Stimulated activated naive CD8-positive, alpha-beta T cell treated with anti-CD3 and anti-CD28 coated beads, Interleukin-15, Interleukin-2, amounts not matched to agents 100 ng/mL and 50 ng/mL, for 24 hours (primary cell): Measurements from ENCODE around the gene IL13RA2.

Source experiments
- H3K27ac Mint-ChIP-seq: one replicate; pipeline ENCODE4 v1.8.0; 2021; ENCODE audit warnings: mild to moderate bottlenecking, mixed read lengths
- H3K27me3 Mint-ChIP-seq: one replicate; pipeline ENCODE4 v1.8.0; 2021; ENCODE audit warnings: mixed read lengths
- H3K36me3 Mint-ChIP-seq: one replicate; pipeline ENCODE4 v1.8.0; 2021; ENCODE audit warnings: low read depth, mixed read lengths
- H3K4me1 Mint-ChIP-seq: one replicate; pipeline ENCODE4 v1.8.0; 2021; ENCODE audit warnings: low read depth, mixed read lengths
- H3K4me3 Mint-ChIP-seq: one replicate; pipeline ENCODE4 v1.8.0; 2021; ENCODE audit warnings: mild to moderate bottlenecking, mixed read lengths
- H3K9me3 Mint-ChIP-seq: one replicate; pipeline ENCODE4 v1.8.0; 2021; ENCODE audit warnings: mixed read lengths

Gene IL13RA2, protein sequence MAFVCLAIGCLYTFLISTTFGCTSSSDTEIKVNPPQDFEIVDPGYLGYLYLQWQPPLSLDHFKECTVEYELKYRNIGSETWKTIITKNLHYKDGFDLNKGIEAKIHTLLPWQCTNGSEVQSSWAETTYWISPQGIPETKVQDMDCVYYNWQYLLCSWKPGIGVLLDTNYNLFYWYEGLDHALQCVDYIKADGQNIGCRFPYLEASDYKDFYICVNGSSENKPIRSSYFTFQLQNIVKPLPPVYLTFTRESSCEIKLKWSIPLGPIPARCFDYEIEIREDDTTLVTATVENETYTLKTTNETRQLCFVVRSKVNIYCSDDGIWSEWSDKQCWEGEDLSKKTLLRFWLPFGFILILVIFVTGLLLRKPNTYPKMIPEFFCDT

DNA sequence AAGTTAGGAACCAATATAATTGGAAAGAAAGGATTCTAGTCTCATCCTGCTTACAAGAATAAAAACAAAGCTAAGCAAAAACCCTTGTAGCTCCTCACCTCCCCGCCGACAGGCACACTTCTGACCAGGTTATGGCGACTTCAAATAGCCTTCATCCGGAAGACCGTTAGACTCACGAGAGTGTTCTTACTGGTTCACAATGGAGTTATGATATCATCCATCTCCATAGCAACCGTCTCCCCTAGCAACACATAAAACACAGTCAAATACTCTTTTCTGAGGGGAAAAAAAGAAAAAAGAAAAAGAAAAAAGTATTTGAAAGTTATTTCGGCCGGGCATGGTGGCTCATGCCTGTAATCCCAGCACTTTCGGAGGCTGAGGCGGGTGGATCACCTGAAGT lies at the start of gene IL13RA2:
TSS of gene IL13RA2 (minus strand) at position 162 of the 400 bp plus-strand sequence. CDS start 347 bp downstream, outside the sequence.
- Mint-ChIP-seq H3K36me3 (no peaks in the 10 kb centered on the region), H3K4me3 (no peak within 1 kb of the TSS), H3K9me3 (no peaks in the 10 kb centered on the region), H3K27me3 (no peaks in the 10 kb centered on the region), H3K27ac (no peak within 1 kb of the TSS), H3K4me1 (no peaks in the 10 kb centered on the region)

DNA sequence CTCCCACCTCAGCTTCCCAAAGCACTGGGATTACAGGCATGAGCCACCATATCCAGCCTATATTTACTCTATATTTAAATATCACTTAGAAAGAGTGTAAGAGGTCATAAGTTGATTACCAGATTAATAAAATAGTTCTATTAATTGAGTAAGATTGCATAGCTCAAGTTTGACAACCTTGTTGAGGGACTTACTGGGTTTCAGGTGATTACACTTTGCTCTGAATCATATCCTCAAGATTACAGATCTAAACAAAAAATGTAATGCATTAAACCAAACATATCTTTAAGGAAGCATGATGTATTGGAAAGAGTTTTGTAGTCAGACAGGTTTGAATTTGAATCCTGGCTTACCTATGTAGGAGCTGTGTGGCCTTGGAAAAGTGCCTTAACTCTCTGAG lies 47.9 kb upstream of the IL13RA2 start:
- Mint-ChIP-seq H3K27me3 (no peaks in the 10 kb centered on the region), H3K27ac (no peak overlapping the region), H3K4me1 (no peaks in the 10 kb centered on the region), H3K36me3 (no peaks in the 10 kb centered on the region), H3K4me3 (no peak overlapping the region), H3K9me3 (peaks cover 3% of the 10 kb centered on the region)

DNA sequence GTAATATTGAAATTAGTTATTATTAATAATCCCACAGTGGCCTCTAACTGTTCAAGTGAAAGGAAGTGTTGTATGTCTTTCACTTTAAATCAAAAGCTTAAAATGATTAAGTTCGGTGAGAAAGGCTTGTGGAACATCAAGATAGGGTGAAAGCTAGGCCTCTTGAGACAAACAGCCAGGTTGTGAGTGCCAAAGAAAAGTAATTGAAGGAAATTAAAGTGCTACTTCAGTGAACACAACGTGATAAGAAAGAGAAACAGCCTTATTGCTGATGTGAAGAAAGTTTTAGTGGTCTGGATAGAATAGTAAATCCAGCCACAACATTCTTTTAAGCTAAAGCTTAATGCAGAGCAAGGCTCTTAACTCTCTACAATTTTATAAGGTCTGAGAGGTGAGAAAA lies 42.6 kb upstream of the IL13RA2 start:
- H3K4me3 Mint-ChIP-seq: no peak overlapping the region

DNA sequence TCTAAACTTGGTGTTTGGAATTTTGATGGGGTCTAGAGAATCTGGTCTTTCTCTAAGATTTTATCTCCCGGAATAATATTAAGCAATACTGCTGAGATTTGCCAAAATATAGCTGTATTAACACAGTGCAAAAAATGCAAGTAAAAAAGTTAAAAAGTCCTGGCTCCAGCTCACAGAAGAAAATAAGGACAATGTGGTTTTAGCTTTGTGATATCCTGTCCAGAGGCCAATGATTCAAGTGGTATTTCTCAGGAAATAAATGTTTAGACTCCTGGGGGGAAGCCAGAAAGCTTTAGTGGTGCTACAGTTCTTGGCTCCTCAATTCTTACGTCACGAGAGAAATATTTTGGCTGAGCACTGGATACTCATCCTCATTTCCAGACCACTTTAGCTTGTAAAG lies 40.9 kb upstream of the IL13RA2 start:
- no peaks in the 10 kb centered on the region for H3K9me3 Mint-ChIP-seq
- H3K27me3 Mint-ChIP-seq: no peaks in the 10 kb centered on the region
- H3K4me3 Mint-ChIP-seq: no peak overlapping the region

More for the DNA sequence above, 42.6 kb upstream of the IL13RA2 start:
- H3K27ac Mint-ChIP-seq: no peak overlapping the region
- H3K36me3 Mint-ChIP-seq: no peaks in the 10 kb centered on the region
- H3K27me3 Mint-ChIP-seq: no peaks in the 10 kb centered on the region
- H3K9me3 Mint-ChIP-seq: no peaks in the 10 kb centered on the region
- no peaks in the 10 kb centered on the region for H3K4me1 Mint-ChIP-seq

DNA sequence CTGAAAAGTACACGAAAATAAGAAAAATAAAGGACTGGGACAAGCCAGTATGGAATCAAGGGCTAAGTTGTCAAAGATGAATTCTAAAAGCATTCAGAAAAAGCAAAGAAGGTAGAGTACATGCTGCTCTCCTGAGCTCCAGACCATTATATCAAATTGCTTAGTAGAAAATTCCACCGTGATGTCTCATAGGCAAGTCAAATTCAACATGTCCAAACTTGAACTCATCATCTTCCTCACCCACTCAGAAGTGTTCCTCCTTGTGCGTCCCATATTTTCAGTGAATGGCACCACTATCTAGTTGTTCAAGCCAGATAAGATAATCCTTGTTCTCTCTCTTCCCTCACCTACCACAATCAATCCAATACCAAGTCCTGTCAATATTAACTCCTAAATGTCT lies 37.5 kb upstream of the IL13RA2 start:
- no peaks in the 10 kb centered on the region for H3K27me3 Mint-ChIP-seq
- peaks cover 6% of the 10 kb centered on the region for H3K9me3 Mint-ChIP-seq
- H3K27ac Mint-ChIP-seq: no peak overlapping the region
- H3K4me1 Mint-ChIP-seq: no peaks in the 10 kb centered on the region
- H3K36me3 Mint-ChIP-seq: no peaks in the 10 kb centered on the region
- H3K4me3 Mint-ChIP-seq: no peak overlapping the region

More for the DNA sequence above, 40.9 kb upstream of the IL13RA2 start:
- Mint-ChIP-seq H3K4me1 (no peaks in the 10 kb centered on the region), H3K27ac (no peak overlapping the region), H3K36me3 (no peaks in the 10 kb centered on the region)

DNA sequence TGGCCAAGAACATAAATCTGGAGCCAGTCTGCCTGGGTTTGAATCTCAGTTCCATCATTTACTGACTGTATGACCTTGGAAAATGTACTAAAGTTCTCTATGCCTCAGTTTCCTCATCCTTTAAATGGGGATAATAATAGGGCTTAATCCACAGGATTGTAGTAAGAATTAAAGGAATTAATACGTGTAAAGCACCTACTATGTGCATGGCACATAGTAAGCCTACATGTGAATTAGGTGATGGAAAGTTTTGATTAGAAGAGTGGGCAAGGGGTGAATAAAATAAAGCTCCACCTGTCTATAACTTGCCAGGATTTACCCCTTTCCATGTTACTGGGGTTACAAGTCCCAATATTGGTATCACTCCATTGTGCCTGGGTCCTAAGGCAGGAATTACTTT lies 35.8 kb upstream of the IL13RA2 start:
- no peaks in the 10 kb centered on the region for H3K36me3 Mint-ChIP-seq
- peaks cover 6% of the 10 kb centered on the region for H3K9me3 Mint-ChIP-seq
- no peaks in the 10 kb centered on the region for H3K27me3 Mint-ChIP-seq
- no peak overlapping the region for H3K27ac Mint-ChIP-seq
- no peaks in the 10 kb centered on the region for H3K4me1 Mint-ChIP-seq
- no peak overlapping the region for H3K4me3 Mint-ChIP-seq

DNA sequence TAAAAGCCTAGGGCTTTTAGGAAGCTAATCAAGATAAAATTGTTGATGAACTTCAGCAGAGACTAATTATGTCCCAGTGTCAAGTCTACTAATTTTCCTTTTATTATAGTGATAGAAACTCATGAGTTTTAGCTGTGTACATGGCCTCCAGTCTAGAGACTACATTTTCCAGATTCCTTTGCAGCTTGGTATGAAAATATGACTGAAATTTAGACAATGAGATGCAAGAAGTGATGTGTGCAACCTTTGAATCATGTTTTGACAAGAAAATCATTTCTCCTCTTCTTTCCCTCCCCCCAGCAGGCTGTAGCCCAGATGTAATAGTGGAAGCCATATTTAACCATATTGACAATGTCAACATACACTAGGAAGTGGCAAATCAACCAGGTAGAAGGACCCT lies 30.3 kb upstream of the IL13RA2 start:
- H3K27me3 Mint-ChIP-seq: no peaks in the 10 kb centered on the region
- no peak overlapping the region for H3K4me3 Mint-ChIP-seq
- peaks cover 6% of the 10 kb centered on the region for H3K9me3 Mint-ChIP-seq

DNA sequence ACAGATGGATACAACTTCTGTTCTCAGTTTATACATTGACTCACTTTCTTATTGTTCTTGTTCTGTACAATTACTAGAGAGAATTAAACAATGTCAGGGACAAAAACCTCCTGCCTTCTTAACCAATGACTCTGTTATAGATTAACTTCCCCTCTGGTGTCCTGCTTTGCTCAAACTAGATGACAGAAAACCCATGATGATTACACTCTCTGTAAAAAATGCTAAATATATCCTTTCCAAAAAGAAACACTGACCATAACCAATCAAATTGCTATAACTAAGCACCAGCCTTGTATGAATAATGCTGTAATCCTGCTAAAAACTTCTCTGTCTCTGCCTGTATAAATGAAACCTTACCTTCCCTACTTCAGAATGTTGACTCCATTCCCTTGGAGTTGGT lies 29.8 kb upstream of the IL13RA2 start:
- no peaks in the 10 kb centered on the region for H3K27me3 Mint-ChIP-seq
- H3K36me3 Mint-ChIP-seq: no peaks in the 10 kb centered on the region
- no peaks in the 10 kb centered on the region for H3K4me1 Mint-ChIP-seq
- H3K27ac Mint-ChIP-seq: no peak overlapping the region
- H3K9me3 Mint-ChIP-seq: peaks cover 6% of the 10 kb centered on the region
- no peak overlapping the region for H3K4me3 Mint-ChIP-seq

More for the DNA sequence above, 30.3 kb upstream of the IL13RA2 start:
- no peak overlapping the region for H3K27ac Mint-ChIP-seq
- H3K4me1 Mint-ChIP-seq: no peaks in the 10 kb centered on the region
- no peaks in the 10 kb centered on the region for H3K36me3 Mint-ChIP-seq

DNA sequence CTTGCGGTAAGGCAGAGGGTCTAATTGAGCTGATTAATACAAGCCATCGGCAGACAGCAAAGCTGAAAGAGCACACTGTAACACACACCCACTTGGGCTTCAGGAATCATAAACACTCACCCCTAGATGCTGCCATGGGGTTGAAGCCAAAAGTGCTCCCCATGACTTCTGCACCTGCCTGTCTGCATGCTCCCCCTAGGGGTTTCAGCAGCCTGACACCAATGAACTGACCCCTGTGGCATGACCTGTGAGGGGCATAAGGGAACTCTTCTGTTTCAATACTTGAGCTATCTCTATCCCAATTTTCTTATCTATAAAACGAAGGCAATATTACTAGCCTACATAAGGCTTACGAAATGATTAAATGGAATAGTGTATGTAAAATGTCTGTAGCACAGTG lies 23.0 kb upstream of the IL13RA2 start:
- H3K27me3 Mint-ChIP-seq: no peaks in the 10 kb centered on the region
- no peak overlapping the region for H3K27ac Mint-ChIP-seq
- no peaks in the 10 kb centered on the region for H3K4me1 Mint-ChIP-seq
- H3K4me3 Mint-ChIP-seq: no peak overlapping the region
- H3K9me3 Mint-ChIP-seq: peaks cover 5% of the 10 kb centered on the region
- no peaks in the 10 kb centered on the region for H3K36me3 Mint-ChIP-seq

DNA sequence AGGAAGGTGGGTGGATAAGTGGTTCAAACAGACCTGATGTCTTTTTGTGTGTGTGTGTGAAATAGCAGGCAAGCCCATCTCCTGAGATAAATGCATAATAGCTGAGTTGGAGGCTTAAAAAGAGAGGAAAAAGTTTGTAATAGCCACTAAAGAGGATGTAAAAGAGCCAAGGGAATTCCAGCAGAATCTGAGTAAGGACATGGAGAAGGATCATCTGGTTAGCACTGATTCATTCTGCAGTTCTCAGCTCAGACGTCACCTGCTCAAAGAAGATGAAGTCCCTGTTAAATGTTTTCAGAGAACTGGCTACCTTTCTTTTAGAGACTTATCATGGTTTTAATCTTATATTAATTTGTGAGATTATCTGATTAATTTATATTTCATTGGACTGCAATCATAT lies 21.0 kb upstream of the IL13RA2 start:
- no peaks in the 10 kb centered on the region for H3K36me3 Mint-ChIP-seq
- no peak overlapping the region for H3K27ac Mint-ChIP-seq
- H3K27me3 Mint-ChIP-seq: no peaks in the 10 kb centered on the region
- peaks cover 5% of the 10 kb centered on the region for H3K9me3 Mint-ChIP-seq
- H3K4me3 Mint-ChIP-seq: no peak overlapping the region
- no peaks in the 10 kb centered on the region for H3K4me1 Mint-ChIP-seq

DNA sequence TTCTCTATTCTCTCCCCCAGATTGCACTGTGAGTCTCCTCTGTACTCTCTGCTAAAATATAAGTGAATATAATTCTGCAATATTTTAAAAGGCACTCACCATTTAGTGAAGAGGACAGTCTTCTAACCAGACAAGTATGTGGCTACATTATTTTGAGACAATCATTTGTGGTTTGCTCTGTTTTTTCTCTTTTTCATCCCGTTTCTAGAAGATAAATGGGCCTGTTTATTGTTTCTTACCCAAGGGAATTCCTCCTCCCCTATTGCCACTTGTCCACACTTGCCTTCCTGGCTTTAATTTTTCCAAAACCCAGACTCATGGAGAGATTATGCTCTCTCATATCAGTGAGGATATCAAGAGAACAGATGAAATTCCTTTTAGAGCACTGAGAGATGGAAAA lies 18.6 kb upstream of the IL13RA2 start:
- Mint-ChIP-seq H3K4me1 (no peaks in the 10 kb centered on the region), H3K36me3 (no peaks in the 10 kb centered on the region), H3K27ac (no peak overlapping the region)

DNA sequence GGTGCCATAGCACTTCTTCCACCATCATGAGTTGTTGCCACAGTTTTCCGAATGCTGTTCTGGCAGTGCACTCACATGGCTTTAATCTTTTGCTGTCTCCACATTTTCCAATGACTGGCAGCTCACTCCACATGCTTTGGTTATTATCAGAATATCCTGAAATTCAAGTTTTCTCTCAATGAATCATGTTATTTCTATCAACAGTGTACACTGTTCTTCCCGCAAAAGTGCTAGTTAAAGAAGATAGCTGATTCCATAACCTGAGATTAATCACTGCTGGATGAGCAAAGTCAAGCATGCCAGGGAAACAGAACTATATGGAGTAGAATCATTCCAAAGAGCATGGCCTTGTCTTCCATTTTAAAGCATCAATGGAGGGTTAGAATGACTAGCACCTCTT lies 14.6 kb upstream of the IL13RA2 start:
- H3K36me3 Mint-ChIP-seq: no peaks in the 10 kb centered on the region

More for the DNA sequence above, 18.6 kb upstream of the IL13RA2 start:
- Mint-ChIP-seq H3K4me3 (no peak overlapping the region), H3K27me3 (no peaks in the 10 kb centered on the region), H3K9me3 (peaks cover 5% of the 10 kb centered on the region)

DNA sequence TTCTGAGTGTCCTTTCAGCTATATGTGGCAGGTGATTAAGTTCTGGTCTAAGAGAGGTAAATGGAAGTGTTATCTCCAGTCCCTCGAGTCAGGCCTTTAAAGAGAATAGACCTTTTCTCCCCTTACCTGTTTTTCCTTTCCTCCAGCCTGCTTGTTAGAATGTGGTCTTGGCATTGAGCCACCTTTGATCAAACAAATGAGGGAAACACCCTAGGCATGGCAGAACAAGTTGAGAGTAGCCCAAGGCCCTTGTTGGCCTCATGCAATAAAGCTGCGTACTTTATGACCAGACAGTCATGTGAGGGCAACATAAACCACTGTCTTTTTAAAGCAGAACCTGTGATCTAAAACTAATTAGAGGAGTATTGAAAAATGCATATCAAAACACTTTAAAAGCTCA lies 13.2 kb upstream of the IL13RA2 start:
- Mint-ChIP-seq H3K27me3 (no peaks in the 10 kb centered on the region), H3K4me1 (no peaks in the 10 kb centered on the region), H3K4me3 (no peak overlapping the region), H3K36me3 (no peaks in the 10 kb centered on the region), H3K9me3 (no peaks in the 10 kb centered on the region), H3K27ac (no peak overlapping the region)

More for the DNA sequence above, 14.6 kb upstream of the IL13RA2 start:
- Mint-ChIP-seq H3K27me3 (no peaks in the 10 kb centered on the region), H3K4me3 (no peak overlapping the region), H3K4me1 (no peaks in the 10 kb centered on the region), H3K27ac (no peak overlapping the region), H3K9me3 (no peaks in the 10 kb centered on the region)

DNA sequence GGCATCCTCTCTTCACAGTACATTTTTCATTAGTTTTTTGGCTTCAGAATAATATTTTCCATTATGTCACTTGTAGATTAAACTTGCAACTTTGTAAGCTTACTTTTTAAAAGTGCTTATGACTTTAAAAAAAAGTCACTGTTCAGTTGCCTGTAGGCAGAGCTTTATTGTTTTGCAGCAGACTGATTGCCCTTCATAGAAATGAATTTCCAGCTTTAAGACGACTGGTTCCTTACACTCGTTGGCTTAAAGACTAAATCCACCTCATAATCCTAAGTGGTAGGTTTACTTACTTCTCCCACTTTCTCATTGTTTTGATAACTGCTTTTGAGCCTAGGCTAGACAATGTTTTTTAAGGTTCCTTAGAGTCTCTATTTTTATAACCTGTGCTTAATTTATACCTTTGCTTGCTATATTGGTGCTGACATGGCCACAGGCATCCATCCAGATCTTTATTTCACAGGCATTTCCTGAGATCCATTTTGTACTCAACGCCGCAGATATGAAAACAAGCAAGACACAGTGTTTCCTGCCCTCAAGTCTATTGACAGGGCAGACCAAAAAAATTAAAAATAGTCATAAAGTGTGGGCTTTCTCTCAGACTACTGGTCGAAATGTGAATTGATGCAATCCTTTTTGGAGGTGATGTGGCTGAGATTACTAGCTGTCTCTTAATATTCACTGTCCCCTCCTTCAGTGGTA lies 12.6 kb upstream of the IL13RA2 start:
- Mint-ChIP-seq H3K27ac (no peak overlapping the region), H3K27me3 (no peaks in the 10 kb centered on the region), H3K4me3 (no peak overlapping the region), H3K9me3 (no peaks in the 10 kb centered on the region), H3K4me1 (no peaks in the 10 kb centered on the region), H3K36me3 (no peaks in the 10 kb centered on the region)

DNA sequence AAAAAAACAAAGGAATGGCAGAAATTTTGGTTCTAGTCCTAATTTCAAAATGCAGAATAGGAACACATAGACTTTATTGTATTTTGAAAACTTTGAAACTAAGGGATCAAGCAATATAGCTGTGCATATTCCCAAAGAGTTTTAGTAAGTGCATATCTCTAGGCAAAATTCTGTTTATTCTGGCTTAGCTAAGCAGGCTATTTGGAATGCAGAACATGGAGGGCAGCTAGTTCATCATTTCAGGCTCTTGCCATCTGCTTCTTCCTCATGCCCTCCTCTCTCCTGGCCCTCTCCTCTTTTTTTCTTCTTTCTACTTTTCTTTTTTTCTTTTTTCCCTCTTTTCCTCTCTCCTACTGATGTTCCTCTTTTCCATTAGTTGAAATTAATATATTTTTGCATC lies 12.0 kb upstream of the IL13RA2 start:
- Mint-ChIP-seq H3K27ac (no peak overlapping the region), H3K36me3 (no peaks in the 10 kb centered on the region), H3K4me1 (no peaks in the 10 kb centered on the region)

More for the DNA sequence above, 12.0 kb upstream of the IL13RA2 start:
- H3K9me3 Mint-ChIP-seq: no peaks in the 10 kb centered on the region
- H3K4me3 Mint-ChIP-seq: no peak overlapping the region
- H3K27me3 Mint-ChIP-seq: no peaks in the 10 kb centered on the region
